Measurements from ENCODE around the gene RYR1. TPM values are rescaled to one million over a fixed set of nuclear protein-coding genes. Genes with fewer than 3 reads are reported as not detected.

Gene RYR1
- total and polyA plus RNA-seq, 2 donors (not counting 1 experiment from before 2014, with no cell fraction given) = 0.43 to 3.8 TPM

GRCh38 chr19:38440592-38440991, 7.1 kb downstream of the RYR1 start:
- ChIA-PET POLR2A (no interaction called here), CTCF (no interaction called here)
- no peak overlapping the region for H3K4me3 ChIP-seq (ENCODE audit: control extremely low read depth in 1 of 5, extremely low read depth in 1 of 5, insufficient read depth in 1 of 5, low read depth in 2 of 5, low read length in 4 of 5)
- H3K79me2 ChIP-seq (ENCODE audit: control insufficient read depth, insufficient read depth, low read length) = no peaks in the 10 kb centered on the region
- H2AFZ ChIP-seq (ENCODE audit: insufficient read depth, low read depth, low read length, poor library complexity, severe bottlenecking) = no peak overlapping the region
- no peaks in the 10 kb centered on the region for H3K4me1 ChIP-seq (ENCODE audit: control insufficient read depth in 2 of 2, insufficient read depth in 2 of 2, low read length in 2 of 2)
- no peak overlapping the region for H3K27ac ChIP-seq (ENCODE audit: low read length in 2 of 2)
- peaks cover 3% of the 10 kb centered on the region for H3K4me1 Mint-ChIP-seq
- no peak overlapping the region for H3K4me3 Mint-ChIP-seq
- H3K27me3 ChIP-seq (replicated peaks in 1 of 4; ENCODE audit: control extremely low read depth in 1 of 4, control insufficient read depth in 3 of 4, insufficient read depth in 4 of 4, low read length in 3 of 4) = no peaks in the 10 kb centered on the region
- H3K9ac ChIP-seq (ENCODE audit: low read length) = no peak overlapping the region
- no peak for DNase-seq
- intact Hi-C loops (cut with micrococcal nuclease) = no loop called here
- H3K9me3 Mint-ChIP-seq (ENCODE audit: insufficient read depth) = no peaks in the 10 kb centered on the region
- no peak overlapping the region for H3K27ac Mint-ChIP-seq
- H4K20me1 ChIP-seq (ENCODE audit: control insufficient read depth, insufficient read depth, low read length, poor library complexity, severe bottlenecking) = no peaks in the 10 kb centered on the region
- no peak for ATAC-seq (ENCODE audit: low read depth)
- H3K36me3 ChIP-seq (replicated peaks in 1 of 2; ENCODE audit: control extremely low read depth in 1 of 2, control insufficient read depth in 1 of 2, extremely low read depth in 1 of 2, insufficient read depth in 2 of 2, low read length in 1 of 2) = no peaks in the 10 kb centered on the region
- no peaks in the 10 kb centered on the region for H3K9me3 ChIP-seq (ENCODE audit: control extremely low read depth in 1 of 3, control insufficient read depth in 2 of 3, insufficient read depth in 1 of 3, low read length in 2 of 3)
- TF ChIP-seq CTCF (IDR thresholded peaks at IDR 0.05) (no peak), EZH2 (IDR thresholded peaks at IDR 0.05; ENCODE audit: borderline replicate concordance, insufficient read depth, low read depth, low read length, poor library complexity, severe bottlenecking) (no peak)
- peaks cover 29% of the 10 kb centered on the region for H3K27me3 Mint-ChIP-seq
- 96% methylated on average over 14 of the region's 14 CpGs for WGBS (ENCODE audit: insufficient coverage)
- H3K4me2 ChIP-seq (replicated peaks; ENCODE audit: low read depth, low read length, poor library complexity, severe bottlenecking) = no peak overlapping the region

GRCh38 chr19:38441657-38442348, 8.3 kb downstream of the RYR1 start:
- Histone ChIP-seq H2AFZ (ENCODE audit: insufficient read depth, low read depth, low read length, poor library complexity, severe bottlenecking) (no peak overlapping the region), H3K4me3 (ENCODE audit: control extremely low read depth in 1 of 5, extremely low read depth in 1 of 5, insufficient read depth in 1 of 5, low read depth in 2 of 5, low read length in 4 of 5) (no peak overlapping the region), H3K9me3 (ENCODE audit: control extremely low read depth in 1 of 3, control insufficient read depth in 2 of 3, insufficient read depth in 1 of 3, low read length in 2 of 3) (no peaks in the 10 kb centered on the region), H4K20me1 (ENCODE audit: control insufficient read depth, insufficient read depth, low read length, poor library complexity, severe bottlenecking) (no peaks in the 10 kb centered on the region), H3K79me2 (ENCODE audit: control insufficient read depth, insufficient read depth, low read length) (no peaks in the 10 kb centered on the region), H3K9ac (ENCODE audit: low read length) (no peak overlapping the region), H3K27me3 (replicated peaks in 1 of 4; ENCODE audit: control extremely low read depth in 1 of 4, control insufficient read depth in 3 of 4, insufficient read depth in 4 of 4, low read length in 3 of 4) (no peaks in the 10 kb centered on the region), H3K4me1 (ENCODE audit: control insufficient read depth in 2 of 2, insufficient read depth in 2 of 2, low read length in 2 of 2) (no peaks in the 10 kb centered on the region), H3K4me2 (replicated peaks; ENCODE audit: low read depth, low read length, poor library complexity, severe bottlenecking) (no peak overlapping the region), H3K27ac (ENCODE audit: low read length in 2 of 2) (no peak overlapping the region), H3K36me3 (replicated peaks in 1 of 2; ENCODE audit: control extremely low read depth in 1 of 2, control insufficient read depth in 1 of 2, extremely low read depth in 1 of 2, insufficient read depth in 2 of 2, low read length in 1 of 2) (no peaks in the 10 kb centered on the region)
- intact Hi-C loops (cut with micrococcal nuclease) = no loop called here
- Mint-ChIP-seq H3K27me3 (peaks cover 29% of the 10 kb centered on the region), H3K9me3 (ENCODE audit: insufficient read depth) (no peaks in the 10 kb centered on the region), H3K27ac (no peak overlapping the region), H3K4me3 (no peak overlapping the region), H3K4me1 (peaks cover 3% of the 10 kb centered on the region)
- ChIA-PET CTCF (no interaction called here), POLR2A (no interaction called here)
- WGBS (ENCODE audit: insufficient coverage) = 45% methylated on average over 6 of the region's 7 CpGs
- no peak for DNase-seq
- TF ChIP-seq CTCF (IDR thresholded peaks at IDR 0.05) = no peak
- no peak for TF ChIP-seq EZH2 (IDR thresholded peaks at IDR 0.05; ENCODE audit: borderline replicate concordance, insufficient read depth, low read depth, low read length, poor library complexity, severe bottlenecking)
- no peak for ATAC-seq (ENCODE audit: low read depth)

Measured in B cell (primary cell).